ENCODE measurements around the gene FAM167B.
A peak's percentile ranks its signal among the peaks of the same experiment; 100 is the strongest.

FAM167B gene

GRCh38 chr1:32286763-32287162 lies 39.7 kb downstream of the FAM167B start:
- TF ChIP-seq TCF12 (IDR thresholded peaks at IDR 0.05; ENCODE audit: low read depth) = no peak
- TF ChIP-seq CREB1 (IDR thresholded peaks at IDR 0.05; ENCODE audit: low read depth) = no peak
- TF ChIP-seq USF1 (IDR thresholded peaks at IDR 0.05) = no peak
- no peak for TF ChIP-seq CEBPB (IDR thresholded peaks at IDR 0.05)
- TF ChIP-seq ZBTB7A (IDR thresholded peaks at IDR 0.05; ENCODE audit: low read depth) = no peak
- TF ChIP-seq TEAD4 (IDR thresholded peaks at IDR 0.05) = no peak
- no peak for TF ChIP-seq REST (IDR thresholded peaks at IDR 0.05; ENCODE audit: low read depth)
- TF ChIP-seq MAX (IDR thresholded peaks at IDR 0.05) = no peak
- TF ChIP-seq RAD21 (IDR thresholded peaks at IDR 0.05; ENCODE audit: low read depth) = no peak
- TF ChIP-seq EGR1 (IDR thresholded peaks at IDR 0.05) = no peak
- TF ChIP-seq YY1 (IDR thresholded peaks at IDR 0.05; ENCODE audit: low read depth) = no peak
- no peak for TF ChIP-seq TAF1 (IDR thresholded peaks at IDR 0.05; ENCODE audit: low read depth)

- TF ChIP-seq CREB1 (IDR thresholded peaks at IDR 0.05; ENCODE audit: low read depth) (no peak), YY1 (IDR thresholded peaks at IDR 0.05; ENCODE audit: low read depth) (no peak), REST (IDR thresholded peaks at IDR 0.05; ENCODE audit: low read depth) (no peak), EP300 (IDR thresholded peaks at IDR 0.05; ENCODE audit: borderline replicate concordance) (no peak), TAF1 (IDR thresholded peaks at IDR 0.05; ENCODE audit: low read depth) (no peak), EGR1 (IDR thresholded peaks at IDR 0.05) (no peak), USF1 (IDR thresholded peaks at IDR 0.05) (no peak), FOXM1 (IDR thresholded peaks at IDR 0.05; ENCODE audit: borderline replicate concordance, low read depth) (no peak), TCF12 (IDR thresholded peaks at IDR 0.05; ENCODE audit: low read depth) (no peak), NFIC (IDR thresholded peaks at IDR 0.05) (no peak)
These were observed 42.2 kb downstream of the FAM167B start for GRCh38 chr1:32289256-32289655.

- TF ChIP-seq CREB1 (IDR thresholded peaks at IDR 0.05; ENCODE audit: low read depth) (no peak), EP300 (IDR thresholded peaks at IDR 0.05; ENCODE audit: borderline replicate concordance) (no peak), YY1 (IDR thresholded peaks at IDR 0.05; ENCODE audit: low read depth) (no peak)
These were observed 44.2 kb downstream of the FAM167B start for GRCh38 chr1:32291145-32291707.

GRCh38 chr1:32291708-32292538 lies 44.9 kb downstream of the FAM167B start, which contains the start of gene HDAC1:
HDAC1 (plus strand) TSS chr1:32292083; CDS start chr1:32292170, 87 bp downstream.
- TF ChIP-seq EP300 (IDR thresholded peaks at IDR 0.05; ENCODE audit: borderline replicate concordance) (peak; percentile 52; the same call in 1 of the 2 replicates), TCF12 (IDR thresholded peaks at IDR 0.05; ENCODE audit: low read depth) (peak; percentile 55; the same call in 1 of the 2 replicates), REST (IDR thresholded peaks at IDR 0.05; ENCODE audit: low read depth) (no peak), CEBPB (IDR thresholded peaks at IDR 0.05) (no peak), USF1 (IDR thresholded peaks at IDR 0.05) (no peak), FOXM1 (IDR thresholded peaks at IDR 0.05; ENCODE audit: borderline replicate concordance, low read depth) (no peak), CREB1 (IDR thresholded peaks at IDR 0.05; ENCODE audit: low read depth) (no peak), TAF1 (IDR thresholded peaks at IDR 0.05; ENCODE audit: low read depth) (peak; percentile 81), NFIC (IDR thresholded peaks at IDR 0.05) (peak; percentile 9; the same call in 1 of the 2 replicates), RAD21 (IDR thresholded peaks at IDR 0.05; ENCODE audit: low read depth) (no peak), YY1 (IDR thresholded peaks at IDR 0.05; ENCODE audit: low read depth) (peak; percentile 91), TEAD4 (IDR thresholded peaks at IDR 0.05) (peak; percentile 7; the same call in 1 of the 2 replicates), EGR1 (IDR thresholded peaks at IDR 0.05) (no peak), ZBTB7A (IDR thresholded peaks at IDR 0.05; ENCODE audit: low read depth) (no peak), MAX (IDR thresholded peaks at IDR 0.05) (peak; percentile 89)

Measured in Ishikawa (cell line).